ENCODE measurements around the gene CEP85.

Gene CEP85

DNA sequence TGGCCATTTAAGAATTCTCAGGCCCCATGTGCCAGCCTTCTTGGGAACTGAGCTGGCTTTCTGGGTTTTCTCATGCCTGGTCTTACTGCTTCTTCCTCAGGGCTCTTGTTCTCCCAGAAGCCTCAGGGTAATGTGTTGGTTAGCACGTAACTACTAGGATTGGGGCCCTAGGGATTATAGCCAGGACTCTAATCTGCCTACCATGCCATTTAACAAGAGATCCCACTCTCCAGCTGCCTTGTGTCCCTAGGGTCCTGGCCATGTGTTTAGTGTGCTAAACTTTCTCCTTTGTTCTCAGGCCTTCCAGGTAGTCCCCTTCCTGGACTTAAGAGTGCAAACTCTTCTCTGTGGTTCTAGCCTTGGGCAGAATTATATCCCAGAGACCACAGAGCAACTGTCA is 43.7 kb downstream of the CEP85 start:
- DNase-seq (ENCODE audit: low spot score) = no peak

DNA sequence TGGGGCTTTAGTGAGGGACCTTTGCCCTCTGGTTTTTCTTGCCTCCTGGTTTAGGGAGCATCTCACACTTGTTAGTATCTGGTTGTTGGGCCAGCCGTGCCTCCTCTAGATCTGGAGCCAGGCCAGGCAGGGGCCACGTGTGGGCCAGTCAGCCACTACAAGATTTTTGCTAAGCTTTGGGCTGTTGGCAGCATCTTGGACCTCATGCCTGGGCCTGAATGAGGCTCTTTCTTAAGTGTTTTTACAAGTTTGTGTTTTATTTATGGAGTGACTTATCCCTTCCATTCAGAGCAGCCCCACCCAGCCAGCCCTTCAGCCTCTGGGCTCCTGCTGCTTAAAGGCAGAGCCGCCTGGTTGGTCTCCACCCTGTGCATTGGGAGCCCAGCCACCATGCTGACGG is 44.3 kb downstream of the CEP85 start:
- no peak for DNase-seq (ENCODE audit: low spot score)

DNA sequence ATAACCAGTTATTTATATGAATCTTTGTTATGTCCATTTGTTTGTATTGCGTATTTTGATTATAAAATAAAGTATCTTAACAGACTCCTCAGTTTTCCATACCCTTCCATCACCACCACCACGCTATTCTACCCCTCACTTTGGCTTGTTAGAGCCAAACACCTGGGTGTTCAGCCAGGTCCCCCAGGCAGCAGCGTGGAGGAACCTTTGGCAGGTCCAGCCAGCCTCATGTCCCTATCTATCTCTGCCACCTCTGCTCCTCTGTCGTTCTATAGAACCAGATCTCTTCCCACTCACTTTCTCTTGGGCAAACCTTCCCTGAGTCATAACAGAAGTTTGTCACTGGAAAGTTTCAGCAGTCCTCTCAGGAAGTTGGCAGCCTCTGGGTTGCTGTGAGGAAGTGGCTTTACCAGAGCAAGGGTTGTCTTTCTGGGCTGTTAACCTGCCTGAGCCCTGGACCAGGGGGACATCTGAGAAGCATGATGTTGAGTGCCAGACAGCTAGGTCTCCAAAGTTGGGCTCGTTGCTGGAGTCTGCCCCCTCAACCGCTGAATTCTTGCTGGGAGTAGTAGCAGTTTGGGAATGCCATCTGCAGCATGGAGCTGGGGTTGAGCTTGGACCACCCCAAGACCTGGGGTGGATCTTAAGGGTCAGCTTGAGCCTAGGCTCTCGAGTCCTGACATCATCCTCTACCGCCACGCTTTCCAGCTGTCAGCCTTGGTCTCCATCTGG is 44.9 kb downstream of the CEP85 start:
- no peak for DNase-seq (ENCODE audit: low spot score)

DNA sequence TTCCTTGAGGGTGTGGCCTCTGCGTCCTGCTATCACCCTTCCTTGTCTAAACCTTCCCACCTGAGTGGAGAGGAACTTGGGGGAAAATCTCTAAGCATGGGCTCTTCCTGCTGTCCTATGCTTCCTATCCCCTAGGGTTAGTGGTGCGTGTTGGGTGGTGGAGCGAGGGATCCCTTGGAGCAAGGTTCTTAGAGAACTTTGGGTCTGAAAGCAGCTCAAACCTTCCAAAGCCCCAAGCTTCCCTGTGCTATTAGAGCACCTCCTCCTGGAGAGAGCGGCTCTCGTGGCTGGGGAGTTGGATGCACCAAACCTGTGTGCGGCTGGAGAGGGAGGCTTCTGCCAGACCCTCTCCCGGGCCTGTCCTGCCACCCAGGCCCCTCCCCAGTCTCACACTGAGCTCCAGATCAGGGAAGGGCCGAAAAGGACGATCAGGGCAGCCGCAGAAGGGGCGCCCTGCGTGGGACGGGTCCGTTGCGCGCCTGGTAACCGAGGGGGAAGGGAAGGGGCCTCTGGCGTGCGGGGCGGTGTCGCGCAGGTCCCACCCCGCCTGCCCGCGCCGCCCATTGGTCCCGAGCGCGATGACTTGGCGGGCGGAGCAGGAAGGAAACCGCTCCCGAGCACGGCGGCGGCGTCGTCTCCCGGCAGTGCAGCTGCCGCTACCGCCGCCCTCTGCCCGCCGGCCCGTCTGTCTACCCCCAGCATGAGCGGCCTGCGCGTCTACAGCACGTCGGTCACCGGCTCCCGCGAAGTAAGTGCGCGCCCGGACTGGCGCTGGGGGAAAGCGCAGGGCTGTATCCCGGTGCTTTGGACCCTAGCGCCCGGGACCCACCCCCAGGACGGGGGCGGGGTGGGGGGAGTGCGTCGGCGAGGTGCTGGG is 45.7 kb downstream of the CEP85 start, which contains the start of gene SH3BGRL3:
Gene SH3BGRL3, plus strand, starts transcription at position 631 of the 877 bp plus-strand sequence. Its CDS starts 70 bp downstream, at position 701.
- peak; percentile 74 for DNase-seq (ENCODE audit: low spot score)

DNA sequence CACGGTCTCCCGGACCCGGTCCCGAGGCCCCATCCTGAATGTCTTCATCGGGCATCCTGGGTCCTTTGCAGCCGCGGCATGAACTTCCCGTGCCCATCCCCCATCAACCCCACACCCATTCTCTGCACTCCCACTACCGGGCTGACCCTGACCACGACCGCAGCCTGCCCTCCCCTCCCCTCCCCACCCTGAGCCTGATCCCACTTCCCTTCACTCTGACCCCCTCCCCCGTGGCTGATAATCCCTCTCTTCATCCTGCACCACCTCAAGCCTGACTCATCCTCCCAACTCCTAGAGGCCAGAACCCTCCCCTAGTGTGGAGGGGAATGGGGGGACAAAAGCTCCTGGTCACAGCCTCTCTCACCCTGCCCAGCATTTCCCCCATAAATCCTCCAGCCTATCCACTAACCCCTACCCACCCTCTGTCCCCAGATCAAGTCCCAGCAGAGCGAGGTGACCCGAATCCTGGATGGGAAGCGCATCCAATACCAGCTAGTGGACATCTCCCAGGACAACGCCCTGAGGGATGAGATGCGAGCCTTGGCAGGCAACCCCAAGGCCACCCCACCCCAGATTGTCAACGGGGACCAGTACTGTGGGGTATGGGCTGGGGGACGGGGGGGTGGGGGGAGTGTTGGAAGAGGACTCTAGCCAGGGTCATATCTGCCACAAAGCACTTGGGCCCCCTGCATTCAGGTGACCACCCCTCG is 46.5 kb downstream of the CEP85 start:
- DNase-seq (ENCODE audit: low spot score) = no peak

DNA sequence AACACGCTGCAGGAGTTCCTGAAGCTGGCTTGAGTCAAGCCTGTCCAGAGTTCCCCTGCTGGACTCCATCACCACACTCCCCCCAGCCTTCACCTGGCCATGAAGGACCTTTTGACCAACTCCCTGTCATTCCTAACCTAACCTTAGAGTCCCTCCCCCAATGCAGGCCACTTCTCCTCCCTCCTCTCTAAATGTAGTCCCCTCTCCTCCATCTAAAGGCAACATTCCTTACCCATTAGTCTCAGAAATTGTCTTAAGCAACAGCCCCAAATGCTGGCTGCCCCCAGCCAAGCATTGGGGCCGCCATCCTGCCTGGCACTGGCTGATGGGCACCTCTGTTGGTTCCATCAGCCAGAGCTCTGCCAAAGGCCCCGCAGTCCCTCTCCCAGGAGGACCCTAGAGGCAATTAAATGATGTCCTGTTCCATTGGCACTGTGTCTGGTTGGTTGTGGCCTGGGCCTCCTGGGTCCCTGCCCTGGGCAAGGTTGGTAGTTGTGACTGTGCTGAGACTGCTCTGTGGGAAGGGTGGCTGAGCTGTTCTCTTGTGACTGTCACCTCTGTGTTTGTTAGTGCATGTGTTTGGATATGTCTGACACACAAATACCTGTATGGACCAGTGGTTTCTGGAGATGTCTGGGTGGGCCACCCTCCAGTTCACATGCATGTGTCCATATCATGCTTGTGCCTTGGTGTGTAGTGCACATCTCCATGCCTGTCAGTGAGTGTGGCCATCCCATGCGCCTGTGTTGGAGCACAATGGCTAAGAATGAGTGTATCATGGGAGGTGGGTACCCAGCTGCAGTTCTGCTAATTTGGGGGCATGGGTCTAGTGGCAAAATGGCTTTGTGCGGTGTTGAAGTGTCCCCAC is 47.3 kb downstream of the CEP85 start:
- DNase-seq (ENCODE audit: low spot score) = no peak

DNA sequence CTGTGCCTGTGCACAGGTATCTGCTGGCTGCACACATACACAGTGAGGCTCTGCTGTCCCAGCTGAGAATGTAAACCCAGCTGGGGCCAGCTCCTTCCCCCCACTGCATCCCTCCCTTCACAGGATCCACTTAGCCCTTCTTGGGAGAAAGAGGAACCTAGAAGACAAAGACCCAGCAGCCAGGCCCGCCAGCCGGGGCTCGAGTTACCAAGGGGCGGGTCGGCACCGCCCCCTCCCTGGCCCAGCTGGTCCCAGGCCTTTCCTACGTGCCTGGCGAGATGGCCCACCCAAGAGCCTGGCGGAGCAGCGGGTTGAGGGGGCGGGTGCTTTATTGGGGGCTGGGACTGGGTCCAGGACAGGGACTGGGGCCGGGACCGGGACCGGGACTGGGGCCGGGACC is 48.0 kb downstream of the CEP85 start:
- DNase-seq (ENCODE audit: low spot score) = no peak

DNA sequence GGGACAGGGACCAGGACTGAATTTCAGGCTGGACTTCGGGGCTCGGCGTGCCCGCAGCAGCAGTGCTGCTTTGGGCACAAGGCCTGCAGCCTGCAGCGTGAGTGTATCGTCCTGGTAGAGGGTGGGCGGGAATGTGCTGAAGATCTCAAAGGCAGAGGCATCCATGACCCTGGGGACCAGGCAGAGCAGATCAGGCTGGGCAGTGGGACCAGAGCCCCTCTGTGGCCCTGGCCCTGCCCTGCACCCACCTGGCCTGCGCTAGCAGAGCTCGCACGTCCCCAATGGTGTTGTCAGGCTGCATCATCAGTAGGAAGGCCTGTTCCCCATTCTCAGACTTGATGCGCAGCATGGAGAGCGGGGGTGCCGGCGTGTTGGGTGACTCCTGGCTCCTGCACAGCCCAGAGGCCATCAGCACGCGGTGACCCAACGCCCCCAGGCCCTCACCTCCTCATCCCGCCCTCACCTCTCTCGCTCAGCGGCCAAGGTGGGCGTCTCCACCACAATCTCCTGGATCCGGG is 48.5 kb downstream of the CEP85 start:
- no peak for DNase-seq (ENCODE audit: low spot score)

DNA sequence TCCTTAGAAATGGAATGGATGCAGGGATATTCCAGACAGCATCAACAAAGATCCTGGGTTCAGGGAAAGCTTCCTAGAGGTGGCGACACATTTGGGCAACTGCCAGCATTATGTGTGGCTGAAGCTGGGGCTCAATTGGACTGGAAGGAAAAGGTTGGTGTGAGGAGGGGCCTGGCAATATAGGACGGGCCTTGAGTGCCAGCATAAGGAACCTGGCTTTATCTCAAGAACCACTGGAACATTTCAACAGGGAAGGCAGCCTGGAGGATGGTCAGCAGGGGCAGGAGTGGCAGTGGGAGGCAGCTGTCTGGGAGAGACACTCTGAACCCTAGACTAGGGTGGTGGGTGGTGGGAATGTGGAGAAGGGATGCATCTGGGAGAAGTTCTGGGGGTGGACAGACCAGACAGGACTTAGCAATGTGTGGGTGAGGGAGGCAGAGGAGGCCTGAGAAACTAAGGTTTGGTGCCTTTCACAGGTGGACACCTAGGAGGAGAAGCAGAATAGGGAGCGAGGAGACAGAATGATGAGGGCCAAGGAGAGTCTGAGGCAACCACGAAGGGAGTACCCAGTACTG is 49.4 kb downstream of the CEP85 start:
- DNase-seq (ENCODE audit: low spot score) = no peak

DNA sequence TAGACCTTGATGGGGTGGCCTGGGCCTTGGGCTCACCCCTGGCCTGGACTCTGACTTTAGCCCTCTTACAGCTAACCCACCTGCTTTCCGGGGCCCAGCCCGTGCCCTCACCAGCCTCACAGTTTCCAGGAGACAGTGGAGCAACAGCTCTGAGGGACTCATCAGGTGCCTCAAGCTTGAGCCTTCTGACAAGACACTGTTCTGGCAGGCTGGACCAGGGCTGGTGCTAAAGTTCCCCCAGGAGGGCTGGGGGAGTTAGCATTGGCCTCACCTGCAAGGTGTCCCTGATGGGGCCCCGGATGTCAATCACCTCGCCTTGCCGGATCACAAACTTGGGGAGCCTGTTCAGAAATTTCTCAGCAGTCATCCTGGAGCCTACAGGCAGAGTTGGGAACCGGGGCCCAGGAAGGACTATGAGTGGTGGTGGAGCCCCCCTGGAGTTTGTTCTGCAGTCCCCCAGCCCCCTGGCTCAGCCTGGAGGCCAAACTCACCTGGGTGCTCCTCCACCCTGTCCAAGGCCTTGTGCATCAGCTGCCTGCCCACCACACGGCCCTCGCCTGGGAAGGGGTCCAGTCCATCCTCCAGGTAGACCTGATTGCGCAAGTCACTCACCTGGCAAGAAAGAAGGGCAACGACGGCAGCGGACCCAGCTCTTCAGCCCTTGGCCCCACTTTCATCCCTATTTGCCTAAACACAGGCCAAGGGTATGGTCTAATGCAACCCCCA is 50.0 kb downstream of the CEP85 start:
- no peak for DNase-seq (ENCODE audit: low spot score)

DNA sequence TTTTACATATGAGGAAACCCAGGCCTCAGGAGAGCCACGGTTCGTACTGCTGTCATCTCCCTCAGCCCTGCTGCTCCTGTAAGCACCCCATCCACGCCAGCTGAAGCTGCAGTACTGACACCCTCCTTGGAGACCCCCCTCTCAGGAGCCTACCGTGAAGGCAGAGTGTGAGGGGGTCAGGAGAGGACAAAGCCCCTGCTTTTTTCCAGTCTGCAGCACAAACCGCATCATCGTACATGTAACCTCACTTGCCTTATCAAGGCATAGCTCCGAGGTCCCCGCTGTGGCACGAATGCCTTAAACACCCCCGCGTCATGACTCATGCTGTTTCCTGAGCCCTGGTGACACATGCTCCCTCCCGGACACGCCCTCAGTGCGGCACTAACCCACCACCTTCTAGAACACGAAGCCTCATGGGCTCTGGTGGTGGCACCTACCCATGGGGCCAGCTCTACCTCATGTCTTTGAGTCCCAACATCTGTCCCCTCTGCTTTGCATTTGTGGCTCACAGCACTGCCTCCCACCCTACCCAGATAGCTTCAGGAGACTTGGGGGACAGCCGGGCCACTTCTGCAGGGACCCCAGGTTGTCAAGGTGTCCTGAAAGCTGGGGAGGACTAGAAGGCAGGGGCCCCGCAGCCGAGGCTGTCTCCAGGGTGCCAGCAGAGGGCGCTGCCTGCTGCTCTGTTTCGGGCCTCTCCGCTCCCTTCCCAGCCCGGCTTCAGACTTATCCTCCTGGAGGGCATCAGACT is 50.8 kb downstream of the CEP85 start:
- no peak for DNase-seq (ENCODE audit: low spot score)

DNA sequence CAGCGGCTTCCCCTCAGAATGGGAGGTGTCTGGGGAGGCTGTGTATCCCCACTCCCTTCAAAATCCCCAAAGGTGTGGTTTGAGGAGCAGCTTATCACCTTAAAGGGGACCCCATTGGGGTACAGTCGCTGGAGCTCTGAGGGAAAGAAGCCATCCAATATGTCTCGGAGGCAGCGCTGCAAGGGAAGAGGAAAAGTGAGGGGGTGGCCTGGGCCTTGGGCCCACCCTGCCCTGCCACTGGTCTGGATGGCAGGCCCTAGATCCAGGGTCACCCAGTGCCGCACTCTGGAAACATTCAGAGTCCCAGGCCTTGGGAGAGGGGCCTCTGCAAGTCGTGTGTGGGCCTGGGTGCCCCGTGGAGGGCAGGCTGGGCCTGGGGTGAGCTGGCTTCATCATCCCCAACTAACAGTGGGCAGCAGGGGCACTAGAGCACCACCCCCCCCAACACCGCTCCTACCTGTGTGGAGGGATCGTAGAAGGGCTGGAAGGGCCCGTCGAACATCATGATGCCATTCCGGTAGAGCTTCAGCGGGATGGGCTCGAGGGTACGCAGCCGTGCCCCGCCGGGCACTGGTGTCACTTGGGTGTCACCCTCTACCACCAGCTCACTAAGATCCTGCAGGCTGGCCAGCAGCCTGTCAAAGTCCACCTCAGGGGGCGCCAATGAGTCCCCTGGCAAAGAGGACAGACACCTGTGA is 51.5 kb downstream of the CEP85 start:
- peak; percentile 16 for DNase-seq (ENCODE audit: low spot score)

DNA sequence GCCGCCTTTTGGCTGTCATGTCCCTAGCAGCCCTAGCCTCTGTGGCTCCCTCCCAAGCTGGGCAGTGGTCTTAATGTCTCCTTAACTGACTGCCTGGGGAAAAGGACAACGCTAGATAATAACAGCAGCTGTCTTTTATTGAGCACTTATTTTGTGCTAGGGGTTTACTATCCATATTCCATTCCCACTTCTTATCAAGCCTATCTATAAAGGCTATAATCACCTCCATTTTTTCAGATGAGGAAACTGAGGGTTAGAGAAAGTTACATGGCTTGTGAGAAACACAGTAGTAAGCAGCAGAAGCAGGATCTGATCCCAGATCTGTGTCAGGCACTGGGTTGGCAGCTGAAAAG is 52.0 kb downstream of the CEP85 start:
- DNase-seq (ENCODE audit: low spot score) = no peak

DNA sequence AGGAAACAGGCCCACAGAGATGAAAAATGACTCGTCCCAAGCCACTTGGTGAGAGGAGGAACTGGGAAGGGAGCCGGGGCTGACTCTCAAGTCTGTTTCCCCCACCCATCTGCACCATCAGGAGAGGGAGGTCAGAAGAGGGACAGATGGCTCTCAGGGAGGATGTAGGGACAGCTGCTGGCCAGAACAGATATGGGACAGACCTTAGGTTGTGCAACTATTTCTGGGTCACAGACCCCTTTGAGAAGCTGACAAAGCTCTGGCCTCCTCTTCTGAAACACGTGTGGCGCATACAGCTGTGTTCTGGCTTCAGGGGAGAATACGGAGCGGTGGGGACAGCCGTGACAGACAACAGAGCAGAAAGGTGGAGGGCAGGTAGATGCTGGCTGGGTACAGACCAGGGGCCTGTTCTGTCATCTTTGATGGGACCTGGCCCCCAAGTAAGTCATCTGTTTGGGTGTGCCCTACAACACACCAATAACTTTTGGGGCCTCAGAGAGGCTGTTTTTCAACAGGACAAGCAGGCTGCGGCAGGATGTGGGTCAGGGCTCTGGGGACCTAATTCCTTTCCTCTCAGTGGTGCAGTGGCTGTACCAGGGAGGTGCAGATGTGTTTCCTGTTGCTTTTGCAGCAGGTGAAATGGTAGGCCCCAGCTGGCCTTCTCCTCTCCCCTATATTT is 53.2 kb downstream of the CEP85 start:
- DNase-seq (ENCODE audit: low spot score) = no peak

DNA sequence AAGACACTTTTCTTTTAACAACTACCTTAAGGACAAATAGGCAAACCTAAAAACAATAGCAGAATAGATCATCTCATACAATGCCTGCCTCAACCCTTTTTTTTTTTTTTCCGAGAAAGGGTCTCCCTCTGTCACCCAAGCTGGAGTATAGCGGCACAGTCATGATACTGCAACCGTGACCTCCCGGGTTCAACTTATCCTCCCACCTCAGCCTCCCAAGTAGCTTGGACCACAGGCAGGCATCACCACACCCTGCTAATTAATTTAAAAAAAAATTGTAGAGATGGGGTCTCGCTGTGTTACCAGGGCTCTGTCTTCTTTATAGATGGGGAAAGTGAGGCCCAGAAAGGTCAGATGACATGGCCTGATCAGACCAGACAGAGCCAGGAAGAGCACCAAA is 53.8 kb downstream of the CEP85 start:
- no peak for DNase-seq (ENCODE audit: low spot score)

DNA sequence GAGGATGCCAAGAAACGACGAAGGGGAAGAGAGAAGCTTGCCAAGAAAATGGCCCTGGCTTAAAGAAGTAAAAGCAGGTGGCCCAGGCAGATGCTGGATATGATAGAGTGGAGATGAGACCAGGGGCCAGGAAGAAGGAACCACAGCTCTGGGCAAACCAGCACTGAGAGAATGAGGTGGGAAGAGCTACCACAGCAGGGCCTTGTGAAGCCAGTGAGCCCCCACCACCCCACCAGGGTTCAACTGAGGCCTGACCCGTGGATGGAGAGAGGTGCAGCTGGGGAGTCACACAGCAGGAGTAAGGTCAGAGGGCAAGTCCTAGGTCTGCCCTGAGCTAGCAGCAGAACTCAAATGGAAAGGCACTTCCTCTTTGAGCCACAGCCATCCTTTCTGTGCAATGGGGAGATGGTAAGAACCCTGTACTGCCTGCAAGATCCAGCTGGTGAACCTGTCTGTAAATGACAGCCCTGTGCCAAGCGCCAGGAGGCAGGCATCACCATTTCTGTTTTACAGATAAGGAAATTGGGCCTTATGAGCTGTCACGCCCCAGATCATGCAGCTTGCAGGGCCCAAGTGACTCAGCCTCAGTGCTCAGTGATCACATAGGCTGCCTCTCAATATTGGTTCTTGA is 54.4 kb downstream of the CEP85 start:
- no peak for DNase-seq (ENCODE audit: low spot score)

All from SK-N-DZ (cell line).